ENCODE results near the gene CEBPG.

DNA sequence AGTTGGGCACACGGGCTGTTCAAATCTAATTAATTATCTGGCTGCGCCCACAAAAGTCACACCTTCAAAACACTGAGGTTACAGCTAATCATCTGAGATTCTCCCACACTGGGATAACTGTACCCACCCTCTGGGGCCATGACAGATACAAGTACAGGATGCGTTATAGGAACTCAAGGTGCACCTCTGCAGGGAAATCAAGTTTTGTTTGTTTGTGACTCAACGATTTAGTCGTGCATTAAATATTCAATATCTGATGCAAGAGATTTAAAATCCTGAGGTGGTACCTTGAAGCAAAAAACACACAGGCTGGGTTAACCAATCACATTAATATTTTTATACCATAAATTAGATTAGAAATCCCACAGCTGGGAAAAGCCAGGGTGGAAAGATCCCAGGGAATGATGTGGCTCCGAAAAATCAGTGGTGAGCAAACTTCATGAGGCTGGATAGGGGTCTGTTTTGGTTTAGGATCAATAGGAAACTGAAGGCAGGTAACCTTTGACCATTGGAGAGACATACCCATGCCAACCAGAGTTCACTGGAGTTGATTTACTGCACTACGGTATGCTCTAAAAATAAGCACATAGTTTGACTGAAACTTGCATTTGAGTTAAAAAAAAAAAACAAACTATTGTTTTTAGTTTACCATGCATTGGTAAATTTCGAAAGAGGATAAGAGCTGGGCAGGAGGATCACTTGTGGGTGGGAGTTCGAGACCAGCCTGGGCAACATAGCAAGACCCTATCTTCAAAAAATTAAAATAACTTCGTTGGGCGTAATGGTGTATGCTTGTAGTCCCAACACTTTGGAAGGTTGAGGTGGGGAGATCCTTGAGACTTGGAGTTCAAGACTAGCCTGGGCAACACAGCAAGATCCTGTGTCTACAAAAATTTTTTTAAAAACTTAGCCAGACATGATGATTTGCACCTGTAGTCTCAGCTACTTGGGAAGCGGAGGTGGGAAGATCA lies 23.9 kb upstream of the CEBPG start:
- TF ChIP-seq, protein P1, sequence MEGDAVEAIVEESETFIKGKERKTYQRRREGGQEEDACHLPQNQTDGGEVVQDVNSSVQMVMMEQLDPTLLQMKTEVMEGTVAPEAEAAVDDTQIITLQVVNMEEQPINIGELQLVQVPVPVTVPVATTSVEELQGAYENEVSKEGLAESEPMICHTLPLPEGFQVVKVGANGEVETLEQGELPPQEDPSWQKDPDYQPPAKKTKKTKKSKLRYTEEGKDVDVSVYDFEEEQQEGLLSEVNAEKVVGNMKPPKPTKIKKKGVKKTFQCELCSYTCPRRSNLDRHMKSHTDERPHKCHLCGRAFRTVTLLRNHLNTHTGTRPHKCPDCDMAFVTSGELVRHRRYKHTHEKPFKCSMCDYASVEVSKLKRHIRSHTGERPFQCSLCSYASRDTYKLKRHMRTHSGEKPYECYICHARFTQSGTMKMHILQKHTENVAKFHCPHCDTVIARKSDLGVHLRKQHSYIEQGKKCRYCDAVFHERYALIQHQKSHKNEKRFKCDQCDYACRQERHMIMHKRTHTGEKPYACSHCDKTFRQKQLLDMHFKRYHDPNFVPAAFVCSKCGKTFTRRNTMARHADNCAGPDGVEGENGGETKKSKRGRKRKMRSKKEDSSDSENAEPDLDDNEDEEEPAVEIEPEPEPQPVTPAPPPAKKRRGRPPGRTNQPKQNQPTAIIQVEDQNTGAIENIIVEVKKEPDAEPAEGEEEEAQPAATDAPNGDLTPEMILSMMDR (conservative IDR thresholded peaks at IDR 0.05; ENCODE audit: low read length) = no peak
- no peak for TF ChIP-seq EZH2phosphoT487 (IDR thresholded peaks at IDR 0.05; ENCODE audit: borderline replicate concordance)

Data from Loucy (cell line).